Fibroblast of upper back skin (primary cell): ENCODE measurements around the gene SLC16A13.
"Not testable (repeated sequence)": the region's sequence is repeated elsewhere in the genome, so short reads cannot be mapped to it uniquely, and the experiment has no call there.

Source experiments
- DNase-seq: peaks from one replicate; pipeline ENCODE4 v3.0.0-alpha.2; 2013

The SLC16A13 gene, protein sequence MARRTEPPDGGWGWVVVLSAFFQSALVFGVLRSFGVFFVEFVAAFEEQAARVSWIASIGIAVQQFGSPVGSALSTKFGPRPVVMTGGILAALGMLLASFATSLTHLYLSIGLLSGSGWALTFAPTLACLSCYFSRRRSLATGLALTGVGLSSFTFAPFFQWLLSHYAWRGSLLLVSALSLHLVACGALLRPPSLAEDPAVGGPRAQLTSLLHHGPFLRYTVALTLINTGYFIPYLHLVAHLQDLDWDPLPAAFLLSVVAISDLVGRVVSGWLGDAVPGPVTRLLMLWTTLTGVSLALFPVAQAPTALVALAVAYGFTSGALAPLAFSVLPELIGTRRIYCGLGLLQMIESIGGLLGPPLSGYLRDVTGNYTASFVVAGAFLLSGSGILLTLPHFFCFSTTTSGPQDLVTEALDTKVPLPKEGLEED

DNA sequence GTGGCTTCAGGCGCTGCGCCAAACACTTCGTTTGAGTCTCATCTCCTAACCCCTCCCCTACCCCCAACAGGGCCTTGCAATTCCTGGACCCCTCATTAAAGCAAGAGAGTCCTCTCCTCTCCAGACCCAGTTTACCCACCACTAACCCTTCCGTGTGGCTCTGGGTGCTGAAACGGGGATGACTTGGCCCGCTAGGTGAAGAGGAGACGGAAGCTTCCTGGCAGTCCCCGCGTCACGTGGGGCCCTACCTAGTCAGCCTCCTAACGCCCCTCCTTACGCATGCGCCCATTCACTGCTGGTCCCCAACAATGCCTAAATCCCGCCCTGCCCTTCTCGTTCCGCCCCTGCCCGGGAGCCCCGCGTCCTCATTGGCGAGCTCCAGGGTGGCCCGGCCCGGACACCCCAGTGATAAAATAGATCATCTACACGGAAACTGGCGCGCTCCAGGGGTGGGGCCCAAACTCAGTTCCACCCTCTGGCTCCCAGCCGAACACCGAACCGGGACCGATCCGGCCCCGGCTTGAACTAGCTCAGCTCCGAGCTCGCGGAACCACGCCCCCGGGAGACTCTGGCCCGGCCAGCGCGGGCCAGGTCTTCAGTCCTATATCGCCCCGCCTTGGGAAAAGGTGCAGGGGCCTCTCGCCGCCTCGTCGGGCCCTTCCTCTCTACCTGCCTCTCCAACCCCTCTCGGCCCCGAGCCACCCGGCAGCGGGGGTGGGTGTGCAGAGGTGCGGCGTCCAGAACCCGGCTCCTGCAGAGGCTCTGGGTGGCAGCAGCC, at the start of gene SLC16A13:
SLC16A13 (plus strand) TSS at position 425 of the 778 bp plus-strand sequence. CDS start 368 bp downstream, outside the sequence.
- DNase-seq: peak; percentile 95

DNA sequence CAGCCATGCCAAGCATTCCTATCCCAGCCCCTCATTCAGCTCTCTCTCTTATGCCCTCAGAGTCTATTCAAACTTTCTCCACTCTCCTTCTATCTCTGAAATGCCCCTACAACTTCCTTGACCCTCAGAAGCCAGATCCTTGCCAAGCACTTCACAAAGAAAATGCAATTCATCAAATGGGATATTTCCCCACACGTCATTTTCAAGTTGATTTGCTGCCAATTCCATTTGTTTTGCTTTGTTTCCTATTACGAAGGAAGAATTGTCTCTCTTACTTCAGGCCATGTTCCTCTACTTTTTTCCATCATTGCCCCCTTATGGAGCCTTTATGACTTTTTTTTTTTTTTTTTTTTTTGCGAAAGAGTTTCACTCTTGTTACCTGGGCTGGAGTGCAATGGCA, 49.1 kb upstream of the SLC16A13 start:
- no peak for DNase-seq

DNA sequence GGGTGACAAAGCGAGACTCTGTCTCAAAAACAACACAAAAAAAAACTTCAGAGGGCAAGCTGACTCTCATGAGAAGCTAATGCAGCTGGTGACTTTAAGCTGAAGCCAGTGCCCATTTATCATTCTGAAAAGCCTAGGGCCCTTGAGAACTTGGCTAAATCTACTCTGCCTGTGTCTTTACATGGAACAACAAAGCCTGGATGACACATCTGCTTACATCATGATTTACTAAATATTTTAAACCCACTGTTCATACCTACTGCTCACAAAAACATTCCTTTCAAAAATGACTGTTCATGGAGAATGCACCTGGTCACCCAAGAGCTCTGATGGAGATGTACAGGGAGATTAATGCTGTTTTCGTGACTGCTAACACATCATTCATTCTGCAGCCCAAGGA, 46.0 kb upstream of the SLC16A13 start:
- no peak for DNase-seq

DNA sequence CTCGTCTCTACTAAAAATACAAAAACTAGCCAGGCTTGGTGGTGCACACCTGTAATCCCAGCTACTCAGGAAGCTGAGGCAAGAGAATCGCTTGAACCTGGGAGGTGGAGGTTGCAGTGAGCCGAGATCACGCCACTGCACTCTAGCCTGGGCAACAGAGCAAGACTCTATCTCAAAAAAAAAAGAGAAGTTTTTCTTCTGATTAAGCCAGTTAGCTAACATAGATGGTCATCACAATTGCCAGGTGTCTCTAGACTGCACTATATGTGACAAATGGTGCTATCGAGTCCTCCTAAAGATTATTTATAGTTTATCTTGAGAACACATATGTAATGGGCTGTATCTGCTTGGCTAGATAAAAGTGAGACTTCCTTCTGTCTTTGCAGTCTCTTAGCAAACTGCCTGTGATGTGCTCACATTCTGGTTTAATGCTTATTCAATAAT, 42.2 kb upstream of the SLC16A13 start:
- not testable (repeated sequence) for DNase-seq

DNA sequence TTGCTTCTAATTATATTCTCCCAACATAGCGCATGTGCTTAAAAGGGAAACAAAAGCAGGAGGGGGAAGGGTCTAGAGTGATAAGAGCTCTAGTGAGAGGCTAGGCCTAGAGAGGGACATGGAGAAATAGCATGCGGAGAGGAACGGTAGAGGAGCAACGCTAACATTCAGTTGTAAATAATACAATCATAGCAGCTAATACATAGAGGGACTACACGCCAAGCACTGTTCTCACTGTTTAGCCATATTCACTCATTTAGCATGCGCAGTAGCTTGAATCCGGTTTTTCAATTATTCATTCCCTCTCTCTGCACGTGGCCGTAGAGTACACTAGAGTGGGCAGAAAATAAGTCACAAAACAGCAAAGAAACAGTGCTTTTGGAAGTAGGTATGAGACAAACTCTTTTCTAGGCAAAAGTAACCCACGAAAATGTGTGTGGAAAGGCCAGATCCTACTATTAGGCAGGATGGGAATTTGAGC, 41.7 kb upstream of the SLC16A13 start:
- DNase-seq: no peak

DNA sequence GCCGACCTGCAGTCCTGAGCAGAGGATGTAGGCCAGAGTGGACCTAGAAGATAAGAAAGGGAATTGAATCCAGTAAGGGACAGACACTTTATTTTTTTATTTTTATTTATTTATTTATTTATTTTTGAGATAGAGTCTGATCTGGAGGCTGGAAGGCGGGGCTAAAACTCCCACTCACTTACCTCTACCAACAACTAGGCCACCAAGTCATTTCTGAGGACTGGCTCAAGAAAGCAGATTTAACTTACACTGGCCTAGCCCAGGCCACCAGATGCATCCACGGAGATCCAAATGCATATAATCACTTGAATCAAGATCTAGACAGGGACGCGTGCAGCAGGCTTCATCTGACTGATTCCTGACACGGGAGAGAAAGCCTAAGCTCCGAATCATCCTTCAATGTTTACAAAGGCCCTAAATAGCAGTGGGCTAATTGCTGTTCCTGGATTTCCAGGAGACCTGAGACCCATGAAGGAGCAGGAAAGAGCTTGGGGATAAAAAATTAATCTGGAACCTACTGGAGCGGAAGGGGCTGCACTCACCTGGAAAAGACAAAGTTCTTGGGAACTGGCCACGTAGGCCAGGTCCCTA, 41.1 kb upstream of the SLC16A13 start:
- peak; percentile 48 for DNase-seq

DNA sequence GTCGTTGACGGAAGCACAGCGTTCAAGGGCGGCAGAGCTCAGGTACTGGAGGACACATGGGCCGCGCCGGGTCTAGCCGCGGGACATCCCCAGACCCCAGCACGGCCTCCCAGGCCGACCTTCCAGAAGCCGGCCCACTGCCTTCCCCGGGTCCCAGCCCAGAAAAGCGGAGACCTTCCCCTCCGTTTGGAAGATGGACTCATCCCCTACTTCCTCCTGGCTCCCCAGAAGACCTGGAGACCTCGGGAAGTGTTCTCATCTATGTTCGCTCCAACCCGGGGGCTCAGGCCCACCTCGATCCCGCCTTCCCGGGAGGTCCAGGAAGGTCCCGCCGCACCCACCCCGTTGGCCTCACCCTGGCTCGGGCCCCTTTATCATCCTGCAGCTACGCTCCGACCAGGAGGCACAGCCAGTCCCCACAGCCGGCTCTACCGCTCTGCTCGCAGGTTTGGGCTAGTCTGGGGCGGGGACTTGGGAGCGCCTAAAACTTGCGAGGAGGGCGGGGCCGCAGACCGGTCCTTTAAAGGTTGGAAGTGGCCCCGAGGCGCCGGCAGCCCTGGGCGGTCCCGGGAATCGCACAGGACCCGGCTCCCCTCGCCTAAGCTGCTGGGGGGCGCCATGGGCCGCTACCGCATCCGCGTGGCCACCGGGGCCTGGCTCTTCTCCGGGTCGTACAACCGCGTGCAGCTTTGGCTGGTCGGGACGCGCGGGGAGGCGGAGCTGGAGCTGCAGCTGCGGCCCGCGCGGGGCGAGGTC, 40.1 kb upstream of the SLC16A13 start, which contains the start of gene ALOX12:
ALOX12 (plus strand) TSS at position 550 of the 756 bp plus-strand sequence; CDS start at position 619, 69 bp downstream.
- DNase-seq: no peak

DNA sequence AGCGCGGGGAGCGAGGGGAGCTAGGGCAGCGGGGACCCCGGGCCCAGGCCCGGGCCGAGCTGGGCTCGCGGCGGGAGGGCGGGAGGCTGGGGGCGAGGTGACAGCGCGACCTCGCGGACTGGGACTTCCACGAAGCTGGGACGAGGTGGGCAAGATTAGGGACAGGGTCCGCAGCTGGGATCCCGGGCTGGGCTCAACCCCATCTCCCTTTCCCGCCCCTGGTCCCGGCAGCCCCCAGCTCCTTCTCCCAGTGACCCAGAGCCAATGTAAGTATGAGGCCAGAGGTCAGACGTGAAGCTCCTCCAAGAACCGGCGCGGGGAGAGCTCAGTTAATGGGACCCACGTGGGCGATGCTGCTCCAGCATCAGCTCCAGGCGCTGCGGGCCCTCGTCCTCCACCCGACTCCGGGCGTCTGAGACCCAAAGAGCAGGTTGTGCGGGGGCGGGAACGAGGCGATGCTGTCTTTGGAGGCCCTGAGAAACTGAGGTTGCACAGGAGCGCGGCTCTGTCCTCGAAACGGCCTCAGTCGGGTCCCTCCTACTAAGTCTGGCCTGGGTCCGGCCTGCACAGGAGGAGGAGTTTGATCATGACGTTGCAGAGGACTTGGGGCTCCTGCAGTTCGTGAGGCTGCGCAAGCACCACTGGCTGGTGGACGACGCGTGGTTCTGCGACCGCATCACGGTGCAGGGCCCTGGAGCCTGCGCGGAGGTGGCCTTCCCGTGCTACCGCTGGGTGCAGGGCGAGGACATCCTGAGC, 39.4 kb upstream of the SLC16A13 start:
- no peak for DNase-seq

DNA sequence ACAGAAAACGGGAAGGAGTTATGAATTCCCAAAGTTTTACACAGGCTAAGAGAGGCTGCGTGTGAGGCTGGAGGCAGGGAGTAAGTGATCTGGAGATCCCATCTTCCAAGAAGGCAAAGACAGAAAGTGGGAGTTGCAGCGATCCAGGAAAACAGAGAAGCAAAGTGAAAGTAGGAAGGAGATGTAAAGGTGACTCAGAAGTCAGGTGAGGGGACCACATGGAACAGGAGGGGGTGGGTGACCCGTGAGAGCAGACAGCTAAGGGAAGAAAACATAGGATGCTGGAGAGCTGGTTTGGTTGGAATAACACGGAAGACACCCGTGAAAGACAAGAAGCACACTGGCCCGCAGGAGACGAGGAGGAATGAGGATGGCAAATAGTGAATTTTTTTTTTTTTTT, 38.6 kb upstream of the SLC16A13 start:
- no peak for DNase-seq

DNA sequence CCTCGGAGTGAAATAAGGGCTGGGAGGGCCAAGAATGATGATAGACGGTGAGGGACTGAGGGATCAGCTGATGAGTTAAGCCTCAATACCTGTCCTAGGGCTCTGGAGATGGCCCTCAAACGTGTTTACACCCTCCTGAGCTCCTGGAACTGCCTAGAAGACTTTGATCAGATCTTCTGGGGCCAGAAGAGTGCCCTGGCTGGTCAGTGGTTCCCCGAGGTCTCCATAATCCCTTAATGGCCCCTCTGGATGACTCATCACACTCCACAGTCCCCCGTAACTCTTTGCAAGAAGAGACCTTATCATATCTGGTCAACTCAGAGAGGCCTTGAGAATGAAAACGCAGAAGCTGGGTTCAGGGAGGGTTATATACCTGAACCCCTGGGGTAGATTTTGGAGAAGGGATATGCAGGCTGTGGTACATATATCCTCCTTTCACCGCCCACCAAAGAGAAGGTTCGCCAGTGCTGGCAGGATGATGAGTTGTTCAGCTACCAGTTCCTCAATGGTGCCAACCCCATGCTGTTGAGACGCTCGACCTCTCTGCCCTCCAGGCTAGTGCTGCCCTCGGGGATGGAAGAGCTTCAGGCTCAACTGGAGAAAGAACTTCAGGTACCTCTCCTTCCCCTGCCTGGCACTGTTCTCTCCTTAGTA, 36.8 kb upstream of the SLC16A13 start:
- DNase-seq: no peak

DNA sequence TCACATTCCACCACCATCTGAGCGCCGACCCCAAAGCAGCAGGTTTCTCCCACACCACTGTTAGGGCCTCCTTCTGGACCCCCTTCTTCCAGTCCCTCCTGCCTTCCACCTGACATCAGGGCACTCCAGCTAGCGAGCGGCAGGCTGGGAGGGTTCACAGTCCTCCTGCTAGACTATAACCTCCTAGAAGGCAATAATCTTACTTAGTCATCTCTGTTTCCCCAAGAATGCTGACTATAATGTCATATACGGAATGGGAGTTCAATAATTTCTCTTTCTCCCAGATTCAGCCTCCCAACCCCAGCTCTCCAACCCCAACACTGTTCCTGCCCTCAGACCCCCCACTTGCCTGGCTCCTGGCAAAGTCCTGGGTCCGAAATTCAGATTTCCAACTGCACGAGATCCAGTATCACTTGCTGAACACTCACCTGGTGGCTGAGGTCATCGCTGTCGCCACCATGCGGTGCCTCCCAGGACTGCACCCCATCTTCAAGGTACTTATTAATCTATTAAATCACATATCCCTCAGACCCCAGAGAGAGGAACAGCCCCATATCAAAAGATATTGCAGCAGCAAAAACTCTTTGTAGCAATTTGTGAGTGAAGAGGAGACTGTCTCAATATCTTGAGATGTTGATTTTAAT, 34.4 kb upstream of the SLC16A13 start:
- no peak for DNase-seq

DNA sequence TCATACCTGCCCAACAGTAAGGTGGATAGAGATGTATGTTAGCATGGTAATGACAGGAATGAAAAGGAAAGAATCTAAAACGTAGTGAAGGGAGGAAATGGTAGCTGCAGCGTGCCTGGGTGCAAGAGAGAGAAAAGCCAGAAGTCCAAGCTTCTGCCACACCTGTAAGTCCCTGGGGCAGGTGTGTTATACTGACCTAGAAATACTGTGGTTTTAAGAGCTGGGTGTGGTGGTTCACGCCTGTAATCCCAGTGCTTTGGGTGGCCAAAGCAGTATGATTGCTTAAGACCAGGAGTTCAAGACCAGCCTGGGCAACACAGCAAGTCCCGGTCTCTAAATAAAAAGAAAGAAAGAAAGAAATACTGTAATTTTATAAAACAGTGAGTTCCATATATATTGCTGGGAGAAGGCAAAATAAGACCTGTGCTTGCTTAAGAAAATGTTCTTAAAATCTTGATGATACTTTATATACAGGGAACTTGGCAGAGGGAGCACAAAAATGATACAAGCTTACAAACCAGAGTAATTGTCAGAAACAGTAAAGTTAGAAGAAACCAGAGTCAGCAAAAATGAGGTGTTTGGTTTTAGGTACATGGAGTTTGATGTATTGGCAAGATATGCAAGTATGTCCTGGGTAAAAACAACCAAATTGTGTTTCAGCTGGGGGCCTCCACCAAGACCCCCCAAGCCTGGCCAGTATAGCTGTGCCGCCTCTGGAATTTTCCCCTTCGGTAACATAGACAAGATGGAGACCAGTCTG, 33.3 kb upstream of the SLC16A13 start:
- DNase-seq: no peak

DNA sequence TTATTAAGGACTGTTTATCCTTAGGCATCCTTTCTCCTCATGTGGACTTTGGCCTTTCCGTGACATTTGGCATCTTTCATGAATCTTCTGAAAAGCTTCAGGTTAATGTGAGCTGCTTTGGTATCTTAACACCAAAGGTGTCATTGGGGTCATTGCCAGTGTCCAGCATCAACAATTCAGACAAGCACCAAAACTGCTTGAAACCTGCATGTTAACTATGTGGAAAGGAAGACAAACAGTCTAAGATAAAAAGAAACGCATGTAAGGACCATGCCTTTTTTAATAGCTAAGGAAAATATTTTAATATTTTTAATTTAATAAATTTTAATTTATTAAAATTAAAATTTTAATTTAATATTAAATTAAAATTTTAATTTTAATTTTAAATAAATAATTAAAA, 32.1 kb upstream of the SLC16A13 start:
- no peak for DNase-seq

DNA sequence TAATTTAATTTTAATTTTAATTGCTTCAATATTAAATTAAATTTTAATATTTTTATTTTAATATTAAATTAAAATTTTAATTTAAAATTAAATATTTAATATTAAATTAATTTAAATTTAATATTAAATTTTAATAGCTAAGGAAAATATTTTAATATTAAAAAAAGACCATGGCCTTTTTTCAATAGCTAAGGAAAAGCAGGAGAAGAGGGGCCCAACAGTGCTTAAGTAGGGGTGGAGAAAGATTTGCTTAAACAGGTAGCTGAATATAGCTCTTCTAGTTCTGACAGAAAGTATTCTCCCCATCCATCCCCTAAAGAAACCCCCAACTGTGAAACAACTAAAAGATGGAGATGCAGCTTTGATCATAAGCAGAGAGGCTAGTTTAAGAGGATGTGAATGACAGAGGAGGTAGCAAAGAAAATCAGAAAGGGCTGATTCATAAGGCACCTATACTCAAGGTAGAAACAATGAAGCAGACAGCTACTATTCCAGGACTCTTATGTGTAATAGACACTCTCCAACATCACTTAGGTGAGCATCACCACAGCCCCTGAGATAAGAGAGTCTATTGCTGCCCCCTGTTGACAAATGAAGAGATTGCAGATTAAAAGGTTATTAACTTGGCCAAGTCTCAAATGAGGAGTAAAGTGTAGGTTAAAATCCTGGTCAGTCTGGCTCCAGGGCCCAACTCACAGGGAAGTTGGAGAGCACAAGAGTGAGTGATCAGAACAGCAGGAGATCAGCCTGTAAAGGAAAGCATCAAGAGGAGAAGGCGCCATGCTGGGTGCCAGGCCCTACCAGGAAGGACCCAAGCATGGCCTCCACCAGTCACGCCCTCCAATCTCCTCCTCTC, 31.2 kb upstream of the SLC16A13 start:
- peak; percentile 66 for DNase-seq

DNA sequence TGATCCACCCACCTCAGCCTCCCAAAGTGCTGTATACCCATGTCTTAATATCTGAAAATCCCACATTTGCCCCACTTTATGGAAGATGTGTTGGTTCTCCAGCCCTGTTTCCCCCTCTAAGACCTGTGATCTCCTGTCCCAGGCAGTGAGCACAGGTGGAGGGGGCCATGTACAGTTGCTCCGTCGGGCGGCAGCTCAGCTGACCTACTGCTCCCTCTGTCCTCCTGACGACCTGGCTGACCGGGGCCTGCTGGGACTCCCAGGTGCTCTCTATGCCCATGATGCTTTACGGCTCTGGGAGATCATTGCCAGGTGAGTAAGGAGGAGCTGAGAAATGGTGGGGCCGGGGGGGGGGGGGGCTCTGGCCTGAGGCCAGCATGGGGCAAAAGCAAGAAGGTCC, 30.1 kb upstream of the SLC16A13 start:
- DNase-seq: no peak

DNA sequence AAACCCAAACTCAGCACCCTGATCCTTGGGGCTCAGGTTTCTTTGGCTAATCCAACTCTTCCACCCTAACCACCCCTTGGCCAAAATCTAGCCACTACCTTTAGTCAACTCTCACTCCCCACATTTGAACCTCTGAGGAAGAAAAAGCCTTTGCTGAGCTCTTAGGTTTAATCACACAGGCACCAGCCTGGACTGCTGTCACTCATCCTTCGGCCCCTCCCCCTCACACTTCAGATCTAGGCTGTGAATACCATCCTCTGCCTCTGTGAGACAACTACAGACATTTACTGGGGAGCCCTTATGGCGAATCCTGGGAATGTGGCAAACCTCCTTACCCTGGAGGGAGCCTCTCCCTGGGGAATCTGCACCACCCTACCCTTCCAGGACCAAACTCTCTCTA, 28.7 kb upstream of the SLC16A13 start:
- no peak for DNase-seq

DNA sequence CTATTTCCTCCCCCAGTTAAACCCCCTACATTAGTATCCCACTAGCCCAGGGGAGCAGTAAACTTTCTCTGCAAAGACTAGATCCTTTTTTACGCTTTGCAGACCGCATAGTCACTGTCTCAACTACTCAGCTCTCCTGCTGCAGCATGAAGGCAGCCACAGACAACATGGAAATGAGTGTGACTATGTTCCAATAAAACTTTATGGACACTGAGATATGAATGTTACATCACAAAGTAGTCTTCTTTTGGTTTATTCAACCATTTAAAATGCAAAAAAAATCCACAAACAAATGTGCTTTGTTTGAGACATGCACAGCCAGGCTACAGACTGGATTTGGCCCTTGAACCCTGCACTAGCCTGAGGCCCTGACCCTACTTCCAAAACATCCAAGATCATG, 25.3 kb upstream of the SLC16A13 start:
- no peak for DNase-seq

DNA sequence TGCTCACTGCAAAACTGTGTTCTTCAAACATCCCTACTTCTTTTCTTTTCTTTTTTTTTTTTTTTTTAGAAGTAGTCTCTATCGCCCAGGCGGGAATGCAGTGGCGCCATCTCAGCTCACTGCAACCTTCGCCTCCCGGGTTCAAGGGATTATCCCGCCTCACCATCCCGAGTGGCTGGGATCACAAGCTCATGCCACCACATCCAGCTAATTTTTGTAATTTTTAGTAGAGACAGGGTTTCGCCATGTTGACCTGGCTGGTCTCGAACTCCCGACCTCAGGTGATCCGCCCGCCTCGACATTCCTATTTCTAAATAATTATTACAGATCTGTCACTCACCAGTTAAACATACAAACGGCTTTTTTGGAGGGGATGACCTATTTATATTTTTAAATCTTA, 24.4 kb upstream of the SLC16A13 start:
- no peak for DNase-seq

DNA sequence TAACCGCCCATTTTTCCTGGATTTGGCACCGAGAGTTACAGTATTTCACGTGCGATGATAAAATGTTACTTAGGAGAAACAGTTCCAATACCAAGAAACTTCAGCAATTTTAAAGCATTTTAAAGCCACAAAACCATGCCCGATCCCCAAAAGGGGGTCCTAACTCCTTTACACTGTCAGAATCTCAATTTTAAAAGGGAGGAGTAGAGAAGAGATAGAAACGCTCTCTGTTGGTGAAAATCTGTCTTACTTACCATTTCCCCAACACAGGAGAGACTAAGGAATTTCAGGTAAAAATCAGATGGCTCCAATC, 23.9 kb upstream of the SLC16A13 start:
- DNase-seq: no peak
